GM20431 (cell line): ENCODE measurements around the gene KPNA4.
"Not testable (repeated sequence)": the region's sequence is repeated elsewhere in the genome, so short reads cannot be mapped to it uniquely, and the experiment has no call there.

Experiments
- in situ Hi-C: fragments of 300-500 bp; cut with MseI, MboI; formaldehyde crosslinking; loops from one replicate; pipeline ENCODE4 v1.15.0; 2020; ENCODE audit warnings: low sequenced_read_pairs; ENCODE audit not compliant: unreplicated experiment

The KPNA4 gene

DNA sequence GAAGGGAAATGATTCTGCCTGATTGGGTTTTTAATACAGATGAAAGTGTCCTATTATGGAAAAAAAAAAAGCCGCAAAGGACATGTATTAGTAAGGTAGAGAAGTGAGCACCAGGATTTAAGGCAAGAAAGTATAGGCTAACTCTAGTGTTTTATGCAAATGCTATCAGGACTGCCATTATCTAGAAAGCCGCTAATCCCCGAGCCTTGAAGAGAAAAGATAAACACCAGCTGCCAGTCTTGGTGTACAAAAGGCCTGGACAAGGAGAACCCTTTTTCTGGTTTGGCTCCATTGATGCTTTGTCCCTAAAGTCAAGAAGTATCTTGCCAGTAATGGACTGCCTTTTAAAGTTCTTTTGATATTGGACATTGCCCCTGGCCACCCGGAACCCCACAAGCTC is 107.2 kb downstream of the KPNA4 start:
- in situ Hi-C loops, result no loop called here

GRCh38 chr3:160455846-160456245 is 109.5 kb downstream of the KPNA4 start:
- in situ Hi-C loops, result no loop called here

GRCh38 chr3:160454995-160455394 is 110.4 kb downstream of the KPNA4 start:
- in situ Hi-C loops, result no loop called here

- in situ Hi-C loops, result not testable (repeated sequence)
Measured at GRCh38 chr3:160452251-160452650, 113.1 kb downstream of the KPNA4 start.

DNA sequence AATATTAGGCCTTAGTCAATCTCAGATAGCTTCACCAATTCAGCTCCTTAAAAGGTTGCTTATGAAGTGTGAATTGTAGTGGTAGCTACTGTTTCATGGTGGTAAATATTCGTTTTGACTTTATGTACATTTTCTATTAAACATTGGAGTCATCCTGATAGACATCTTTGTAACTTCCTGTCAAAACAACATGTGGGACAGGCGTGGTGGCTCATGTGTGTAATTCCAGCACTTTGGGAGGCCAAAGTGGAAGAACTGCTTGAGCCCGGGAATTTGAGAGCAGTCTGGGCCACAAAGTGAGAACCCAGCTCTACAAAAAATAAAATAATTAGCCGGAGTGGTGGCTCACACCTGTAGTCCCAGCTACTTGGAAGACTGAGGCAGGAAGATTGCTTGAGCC is 113.8 kb downstream of the KPNA4 start:
- in situ Hi-C loops, result no loop called here

- in situ Hi-C loops, result no loop called here
Measured at GRCh38 chr3:160450846-160451245, 114.5 kb downstream of the KPNA4 start.

DNA sequence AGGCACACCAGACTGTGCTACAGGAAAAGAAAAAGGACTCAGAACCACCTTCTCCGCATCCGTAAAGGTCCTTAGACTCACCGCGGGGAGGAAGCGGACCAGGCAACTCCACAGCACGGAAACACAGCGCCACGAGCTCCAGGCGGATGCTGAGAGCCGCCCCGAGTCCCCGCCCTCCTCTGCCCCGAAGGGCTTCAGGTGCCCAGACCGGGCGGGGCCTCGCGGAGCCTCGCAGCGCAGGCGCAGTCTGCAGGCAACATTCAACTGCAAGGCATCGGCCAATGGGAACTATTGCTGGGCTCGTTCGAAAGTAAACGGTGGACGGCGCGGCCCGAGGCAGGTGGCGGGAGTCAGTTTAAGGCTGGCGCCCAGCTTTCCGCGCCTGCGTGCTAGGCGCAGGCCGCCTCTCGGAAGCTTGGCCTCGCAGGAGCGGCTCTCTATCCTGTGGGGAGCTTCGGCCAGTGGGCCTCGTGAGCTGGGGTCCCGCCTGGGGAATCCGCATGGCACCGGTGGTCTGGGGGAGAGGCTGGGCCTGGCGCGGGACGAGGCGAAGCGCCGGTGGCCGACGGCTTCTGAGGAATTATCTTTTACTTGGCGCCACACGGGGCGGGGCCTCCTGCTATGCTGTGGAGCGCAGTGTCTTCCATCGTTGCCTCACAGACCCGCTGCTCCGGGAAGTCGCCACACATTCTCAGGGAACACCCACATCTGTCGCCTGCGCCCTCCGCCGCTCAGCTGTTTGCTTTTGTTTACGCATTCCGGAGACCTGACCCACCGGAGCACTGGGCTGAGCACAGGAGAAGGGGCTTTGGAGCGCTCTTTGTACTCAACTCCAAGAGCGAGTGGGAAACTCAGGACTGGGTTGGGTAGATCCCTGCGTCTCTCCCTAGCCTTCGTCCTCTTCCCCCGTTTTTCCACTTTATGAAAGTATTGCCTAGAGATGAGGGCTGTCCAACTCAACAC is 115.5 kb downstream of the KPNA4 start, which contains the start of gene TRIM59:
Gene TRIM59, minus strand, starts transcription at position 151 of the 963 bp plus-strand sequence. CDS start 10,603 bp downstream, outside the sequence.
- in situ Hi-C loops, result no loop called here

- in situ Hi-C loops, result no loop called here
Measured at GRCh38 chr3:160448845-160449635, 116.3 kb downstream of the KPNA4 start.

GRCh38 chr3:160447544-160447943 is 117.8 kb downstream of the KPNA4 start:
- in situ Hi-C loops, result no loop called here

GRCh38 chr3:160446522-160447056 is 118.8 kb downstream of the KPNA4 start:
- in situ Hi-C loops, result no loop called here

- in situ Hi-C loops, result no loop called here
Measured at GRCh38 chr3:160445854-160446253, 119.5 kb downstream of the KPNA4 start.
